H9 (cell line): ENCODE results near the gene MT3. TPM values are rescaled to one million over a fixed set of nuclear protein-coding genes. Genes with fewer than 3 reads are reported as not detected.

Source experiments
- DNase-seq: peaks from one replicate; pipeline ENCODE4 v3.0.0-alpha.2; 2017
- H2AFZ ChIP-seq: one replicate; pipeline ENCODE4 v1.6.1; 2013; ENCODE audit warnings: mild to moderate bottlenecking, low read length, control low read depth, moderate library complexity
- H2AK5ac ChIP-seq: 2 replicates; pipeline ENCODE4 v1.6.1; 2013; ENCODE audit warnings: low read length, control low read depth, mixed read lengths; ENCODE audit not compliant: insufficient read length
- H2BK120ac ChIP-seq: one replicate; pipeline ENCODE4 v1.6.1; 2013; ENCODE audit warnings: low read depth, mild to moderate bottlenecking, low read length, control low read depth, inconsistent platforms; ENCODE audit not compliant: poor library complexity, severe bottlenecking
- H2BK12ac ChIP-seq: 2 replicates; pipeline ENCODE4 v1.6.1; 2013; ENCODE audit warnings: low read length, control low read depth, mixed read lengths, low read depth; ENCODE audit not compliant: insufficient read length
- H2BK15ac ChIP-seq: 2 replicates; pipeline ENCODE4 v1.6.1; 2013; ENCODE audit warnings: low read depth, low read length, control low read depth
- H2BK20ac ChIP-seq: one replicate; pipeline ENCODE4 v1.6.1; 2013; ENCODE audit warnings: low read depth, mild to moderate bottlenecking, low read length, control low read depth, inconsistent platforms; ENCODE audit not compliant: poor library complexity, severe bottlenecking
- H2BK5ac ChIP-seq: 2 replicates; pipeline ENCODE4 v1.6.1; 2013; ENCODE audit warnings: low read length, control low read depth, mixed read lengths; ENCODE audit not compliant: insufficient read length
- H3K14ac ChIP-seq: 2 replicates; pipeline ENCODE4 v1.6.1; 2013; ENCODE audit warnings: low read length, control low read depth; ENCODE audit not compliant: insufficient read depth
- H3K18ac ChIP-seq: 2 replicates; pipeline ENCODE4 v1.6.1; 2013; ENCODE audit warnings: low read depth, mild to moderate bottlenecking, mixed read lengths, low read length, control low read depth; ENCODE audit not compliant: insufficient read length
- H3K23ac ChIP-seq: 2 replicates; pipeline ENCODE4 v1.6.1; 2013; ENCODE audit warnings: low read length, control low read depth, mixed read lengths, low read depth; ENCODE audit not compliant: insufficient read length
- H3K23me2 ChIP-seq: 2 replicates; pipeline ENCODE4 v1.6.1; 2013; ENCODE audit warnings: low read depth, mild to moderate bottlenecking, mixed read lengths, low read length, control low read depth; ENCODE audit not compliant: insufficient read length, poor library complexity, severe bottlenecking
- H3K27ac ChIP-seq: 2 replicates; pipeline ENCODE4 v1.5.1; 2013; ENCODE audit warnings: low read length, control low read depth, mixed read lengths, low read depth; ENCODE audit not compliant: insufficient read length
- H3K27me3 ChIP-seq: 2 replicates; pipeline ENCODE4 v1.6.1; 2013; ENCODE audit warnings: low read length, control low read depth, inconsistent platforms; ENCODE audit not compliant: insufficient read depth
- H3K4ac ChIP-seq: 2 replicates; pipeline ENCODE4 v1.6.1; 2013; ENCODE audit warnings: low read depth, mild to moderate bottlenecking, control low read depth, inconsistent platforms, low read length, moderate library complexity
- H3K4me1 ChIP-seq: 2 replicates; pipeline ENCODE4 v1.6.1; 2013; ENCODE audit warnings: low read length, control low read depth, inconsistent platforms; ENCODE audit not compliant: insufficient read depth
- H3K4me2 ChIP-seq: 2 replicates; pipeline ENCODE4 v1.6.1; 2013; ENCODE audit warnings: low read length, control low read depth, mixed read lengths; ENCODE audit not compliant: insufficient read length, insufficient read depth
- H3K56ac ChIP-seq: 2 replicates; pipeline ENCODE4 v1.6.1; 2013; ENCODE audit warnings: low read depth, mild to moderate bottlenecking, mixed read lengths, low read length, control low read depth; ENCODE audit not compliant: insufficient read length
- H3K79me1 ChIP-seq: 2 replicates; pipeline ENCODE4 v1.6.1; 2013; ENCODE audit warnings: low read depth, mild to moderate bottlenecking, moderate library complexity, low read length, control low read depth, inconsistent platforms; ENCODE audit not compliant: insufficient read depth, poor library complexity, severe bottlenecking
- H3K79me2 ChIP-seq: 2 replicates; pipeline ENCODE4 v1.6.1; 2013; ENCODE audit warnings: low read length, control low read depth, inconsistent platforms; ENCODE audit not compliant: insufficient read depth
- H3K9ac ChIP-seq: 2 replicates; pipeline ENCODE4 v1.6.1; 2013; ENCODE audit warnings: low read length, control low read depth, mixed read lengths; ENCODE audit not compliant: insufficient read length; ENCODE audit errors: extremely low read depth
- H3K9me3 ChIP-seq: one replicate; pipeline ENCODE4 v1.6.1; 2013; ENCODE audit warnings: low read depth, low read length, inconsistent platforms; ENCODE audit not compliant: control insufficient read depth
- H3T11ph ChIP-seq: one replicate; pipeline ENCODE4 v1.6.1; 2013; ENCODE audit warnings: mild to moderate bottlenecking, low read length, control low read depth, inconsistent platforms
- H4K20me1 ChIP-seq: one replicate; pipeline ENCODE4 v1.6.1; 2013; ENCODE audit not compliant: control insufficient read depth, insufficient read length, insufficient read depth
- H4K5ac ChIP-seq: 2 replicates; pipeline ENCODE4 v1.6.1; 2013; ENCODE audit warnings: low read depth, mild to moderate bottlenecking, mixed read lengths, low read length, control low read depth; ENCODE audit not compliant: insufficient read length
- H4K8ac ChIP-seq: replicated peaks from 2 replicates; pipeline ENCODE4 v1.6.1; 2013; ENCODE audit warnings: low read length, control low read depth, mixed read lengths, low read depth; ENCODE audit not compliant: insufficient read length
- H4K91ac ChIP-seq: 2 replicates; pipeline ENCODE4 v1.6.1; 2013; ENCODE audit warnings: low read depth, mild to moderate bottlenecking, moderate library complexity, mixed read lengths, low read length, control low read depth; ENCODE audit not compliant: insufficient read length
- H3K27ac Mint-ChIP-seq, 3 experiments: 2 replicates in 2 of 3; 3 replicates in 1 of 3; pipeline ENCODE4 v1.8.0; 2020 to 2021; ENCODE audit warnings: mixed read lengths in 3 of 3, mild to moderate bottlenecking in 1 of 3, moderate library complexity in 1 of 3
- H3K27me3 Mint-ChIP-seq: 2 replicates; pipeline ENCODE4 v1.8.0; 2021; ENCODE audit warnings: low read depth, mild to moderate bottlenecking, moderate library complexity, mixed read lengths
- H3K36me3 Mint-ChIP-seq, 3 experiments: 2 replicates in 2 of 3; 3 replicates in 1 of 3; pipeline ENCODE4 v1.8.0; 2020 to 2021; ENCODE audit warnings: low read depth in 3 of 3, mixed read lengths in 3 of 3; ENCODE audit not compliant: insufficient read depth in 1 of 3
- H3K4me1 Mint-ChIP-seq, 2 experiments: 2 replicates each; pipeline ENCODE4 v1.8.0; 2020; ENCODE audit warnings: mixed read lengths in 2 of 2
- H3K4me3 Mint-ChIP-seq, 2 experiments: 2 replicates in 1 of 2; 3 replicates in 1 of 2; pipeline ENCODE4 v1.8.0; 2020 to 2021; ENCODE audit warnings: mild to moderate bottlenecking in 2 of 2, mixed read lengths in 2 of 2, moderate library complexity in 1 of 2
- H3K9me3 Mint-ChIP-seq, 2 experiments: 2 replicates in 1 of 2; 3 replicates in 1 of 2; pipeline ENCODE4 v1.8.0; 2020; ENCODE audit warnings: mild to moderate bottlenecking in 2 of 2, mixed read lengths in 2 of 2, moderate library complexity in 1 of 2
- WGBS: extraction: QIAGEN DNeasy Blood & Tissue Kit; methylation state at CpG from one replicate; pipeline ENCODE4 v1.1.7; 2013; ENCODE audit warnings: missing lambda C conversion rate, low lambda C conversion rate, mixed read lengths; ENCODE audit not compliant: insufficient read length; ENCODE audit errors: extremely low coverage; 5-methylcytosine and 5-hydroxymethylcytosine counted together
- total RNA-seq: library from RNA; stranded (reverse); gene quantifications from 2 replicates; pipeline ENCODE4 v1.2.1, GENCODE V29; 2021
- TF ChIP-seq, protein P1 (sequence below): fragments of 200-600 bp; sonication (generic); conservative IDR thresholded peaks from 3 replicates; pipeline ENCODE4 v1.8.0; 2021; ENCODE audit warnings: antibody characterized with exemption, mild to moderate bottlenecking

The MT3 gene
- total RNA-seq, 1 experiment from 2014 or later: not detected

DNA sequence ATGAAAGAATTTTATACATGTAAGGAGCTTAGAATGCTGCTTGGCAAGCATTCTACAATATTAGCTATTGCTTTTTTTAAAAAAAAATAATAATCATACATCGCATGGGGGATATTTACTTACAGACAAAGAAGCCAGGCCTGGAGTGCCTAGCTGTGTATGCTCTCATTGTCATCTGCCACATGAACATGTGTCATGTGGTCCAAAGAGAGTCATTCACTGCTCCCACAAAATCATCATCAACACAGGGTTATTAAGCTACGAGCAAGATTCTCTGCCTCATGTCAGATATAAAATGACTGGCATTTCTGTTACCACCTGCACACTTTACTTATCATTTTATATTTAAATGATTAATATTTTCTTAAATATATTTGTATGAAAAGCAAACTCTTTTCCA is 34.3 kb downstream of the MT3 start:
- Histone ChIP-seq H3K27ac (no peak overlapping the region), H3T11ph (no peak overlapping the region), H3K4me1 (no peaks in the 10 kb centered on the region; the same call in 1 of the 2 replicates), H2AFZ (no peak overlapping the region), H4K20me1 (no peaks in the 10 kb centered on the region), H2BK12ac (no peak overlapping the region), H3K27me3 (peaks cover 55% of the 10 kb centered on the region), H2BK15ac (no peak overlapping the region), H3K4ac (no peak overlapping the region), H3K14ac (no peak overlapping the region), H3K56ac (no peak overlapping the region), H3K18ac (no peak overlapping the region), H3K9ac (no peak overlapping the region), H3K23ac (no peak overlapping the region), H4K5ac (no peak overlapping the region), H3K23me2 (peaks cover 9% of the 10 kb centered on the region), H4K8ac (no peak overlapping the region), H2BK5ac (no peak overlapping the region), H2AK5ac (no peak overlapping the region), H2BK120ac (no peak overlapping the region), H3K79me1 (no peaks in the 10 kb centered on the region), H2BK20ac (no peak overlapping the region), H4K91ac (no peak overlapping the region), H3K9me3 (peaks cover 6% of the 10 kb centered on the region), H3K79me2 (no peaks in the 10 kb centered on the region), H3K4me2 (no peak overlapping the region)
- DNase-seq: no peak
- WGBS: no CpG with 5 or more reads among the region's 2 CpGs
- Mint-ChIP-seq H3K36me3 (peaks cover 5 to 8% (median 5%) of the 10 kb centered on the region in 3 experiments), H3K9me3 (peaks cover 3 to 19% of the 10 kb centered on the region in 2 experiments; a peak in 3 of 5 replicates), H3K4me3 (no peak overlapping the region), H3K27ac (no peak overlapping the region), H3K4me1 (peaks cover 49 to 63% of the 10 kb centered on the region in 2 experiments), H3K27me3 (peaks cover 92% of the 10 kb centered on the region)
- TF ChIP-seq, protein P1, sequence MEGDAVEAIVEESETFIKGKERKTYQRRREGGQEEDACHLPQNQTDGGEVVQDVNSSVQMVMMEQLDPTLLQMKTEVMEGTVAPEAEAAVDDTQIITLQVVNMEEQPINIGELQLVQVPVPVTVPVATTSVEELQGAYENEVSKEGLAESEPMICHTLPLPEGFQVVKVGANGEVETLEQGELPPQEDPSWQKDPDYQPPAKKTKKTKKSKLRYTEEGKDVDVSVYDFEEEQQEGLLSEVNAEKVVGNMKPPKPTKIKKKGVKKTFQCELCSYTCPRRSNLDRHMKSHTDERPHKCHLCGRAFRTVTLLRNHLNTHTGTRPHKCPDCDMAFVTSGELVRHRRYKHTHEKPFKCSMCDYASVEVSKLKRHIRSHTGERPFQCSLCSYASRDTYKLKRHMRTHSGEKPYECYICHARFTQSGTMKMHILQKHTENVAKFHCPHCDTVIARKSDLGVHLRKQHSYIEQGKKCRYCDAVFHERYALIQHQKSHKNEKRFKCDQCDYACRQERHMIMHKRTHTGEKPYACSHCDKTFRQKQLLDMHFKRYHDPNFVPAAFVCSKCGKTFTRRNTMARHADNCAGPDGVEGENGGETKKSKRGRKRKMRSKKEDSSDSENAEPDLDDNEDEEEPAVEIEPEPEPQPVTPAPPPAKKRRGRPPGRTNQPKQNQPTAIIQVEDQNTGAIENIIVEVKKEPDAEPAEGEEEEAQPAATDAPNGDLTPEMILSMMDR: no peak
